ENCODE data around the gene CCN5.

The CCN5 gene

DNA sequence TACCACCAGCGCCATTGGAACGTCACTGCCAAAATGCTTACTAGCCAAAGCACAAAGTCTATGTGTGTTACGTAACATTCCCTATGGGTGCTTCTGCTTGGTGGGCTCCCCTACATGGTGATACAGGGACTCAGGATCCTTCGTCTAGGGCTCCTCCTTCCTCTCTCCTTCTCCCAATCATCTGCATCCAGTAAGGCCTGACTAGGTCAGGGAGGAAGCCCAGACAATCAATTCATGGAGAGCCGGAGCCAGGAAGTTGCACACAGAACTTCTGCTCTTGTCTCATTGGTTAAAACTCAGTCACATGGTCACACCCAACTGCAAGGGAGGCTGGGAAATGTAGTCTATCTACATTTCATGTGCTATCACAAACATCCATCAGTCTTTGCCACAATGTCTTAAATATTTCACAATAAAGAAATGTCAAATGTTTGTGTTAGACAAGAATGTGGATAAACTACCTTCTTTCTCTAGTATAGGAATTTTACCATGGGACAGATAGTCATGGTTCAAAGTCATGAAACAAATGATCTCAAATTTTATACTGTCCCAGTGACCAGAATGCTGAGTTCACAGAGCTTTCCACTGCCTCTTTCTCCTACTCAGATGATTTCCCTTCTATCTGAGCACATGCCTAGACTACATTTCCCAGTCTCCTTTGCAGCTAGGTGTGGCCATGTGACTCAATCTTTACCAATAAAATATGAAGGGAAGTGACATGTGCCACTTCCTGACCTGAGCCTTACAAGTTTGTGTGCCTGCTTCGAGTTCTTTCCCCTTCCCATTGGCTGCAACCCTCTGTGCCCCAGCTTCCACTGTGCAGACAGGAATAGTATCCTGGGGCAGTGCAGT lies 21.2 kb downstream of the CCN5 start:
- TF ChIP-seq, protein P1, sequence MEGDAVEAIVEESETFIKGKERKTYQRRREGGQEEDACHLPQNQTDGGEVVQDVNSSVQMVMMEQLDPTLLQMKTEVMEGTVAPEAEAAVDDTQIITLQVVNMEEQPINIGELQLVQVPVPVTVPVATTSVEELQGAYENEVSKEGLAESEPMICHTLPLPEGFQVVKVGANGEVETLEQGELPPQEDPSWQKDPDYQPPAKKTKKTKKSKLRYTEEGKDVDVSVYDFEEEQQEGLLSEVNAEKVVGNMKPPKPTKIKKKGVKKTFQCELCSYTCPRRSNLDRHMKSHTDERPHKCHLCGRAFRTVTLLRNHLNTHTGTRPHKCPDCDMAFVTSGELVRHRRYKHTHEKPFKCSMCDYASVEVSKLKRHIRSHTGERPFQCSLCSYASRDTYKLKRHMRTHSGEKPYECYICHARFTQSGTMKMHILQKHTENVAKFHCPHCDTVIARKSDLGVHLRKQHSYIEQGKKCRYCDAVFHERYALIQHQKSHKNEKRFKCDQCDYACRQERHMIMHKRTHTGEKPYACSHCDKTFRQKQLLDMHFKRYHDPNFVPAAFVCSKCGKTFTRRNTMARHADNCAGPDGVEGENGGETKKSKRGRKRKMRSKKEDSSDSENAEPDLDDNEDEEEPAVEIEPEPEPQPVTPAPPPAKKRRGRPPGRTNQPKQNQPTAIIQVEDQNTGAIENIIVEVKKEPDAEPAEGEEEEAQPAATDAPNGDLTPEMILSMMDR (IDR thresholded peaks at IDR 0.05; ENCODE audit: low read length, missing control alignments): no peak
- no peak overlapping the region for H3K4me3 ChIP-seq (replicated peaks; ENCODE audit: low read depth, low read length)
- DNase-seq (ENCODE audit: low read depth): peak; percentile 89

DNA sequence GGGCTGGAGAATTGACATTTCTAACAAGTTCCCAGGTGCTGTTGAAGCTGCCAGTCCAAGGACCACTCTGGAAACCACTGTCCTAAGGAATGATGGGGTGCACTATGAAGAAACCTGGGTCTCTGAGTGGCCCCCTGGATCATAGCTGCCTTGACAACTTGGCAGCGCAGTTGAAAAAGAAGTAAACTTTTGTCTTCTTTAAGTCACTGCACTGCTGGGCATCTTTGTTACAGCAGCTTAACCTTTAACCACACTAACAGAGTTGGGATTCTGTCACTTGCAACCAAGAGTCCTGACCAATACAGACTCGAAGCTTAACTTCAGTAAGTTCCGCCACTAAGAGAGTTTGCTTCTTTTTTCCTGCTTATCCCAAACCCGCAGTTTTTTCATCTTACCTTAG lies 21.9 kb downstream of the CCN5 start:
- no peak overlapping the region for H3K4me3 ChIP-seq (replicated peaks; ENCODE audit: low read depth, low read length)
- no peak for DNase-seq (ENCODE audit: low read depth)
- TF ChIP-seq, protein P1 (IDR thresholded peaks at IDR 0.05; ENCODE audit: low read length, missing control alignments): no peak

DNA sequence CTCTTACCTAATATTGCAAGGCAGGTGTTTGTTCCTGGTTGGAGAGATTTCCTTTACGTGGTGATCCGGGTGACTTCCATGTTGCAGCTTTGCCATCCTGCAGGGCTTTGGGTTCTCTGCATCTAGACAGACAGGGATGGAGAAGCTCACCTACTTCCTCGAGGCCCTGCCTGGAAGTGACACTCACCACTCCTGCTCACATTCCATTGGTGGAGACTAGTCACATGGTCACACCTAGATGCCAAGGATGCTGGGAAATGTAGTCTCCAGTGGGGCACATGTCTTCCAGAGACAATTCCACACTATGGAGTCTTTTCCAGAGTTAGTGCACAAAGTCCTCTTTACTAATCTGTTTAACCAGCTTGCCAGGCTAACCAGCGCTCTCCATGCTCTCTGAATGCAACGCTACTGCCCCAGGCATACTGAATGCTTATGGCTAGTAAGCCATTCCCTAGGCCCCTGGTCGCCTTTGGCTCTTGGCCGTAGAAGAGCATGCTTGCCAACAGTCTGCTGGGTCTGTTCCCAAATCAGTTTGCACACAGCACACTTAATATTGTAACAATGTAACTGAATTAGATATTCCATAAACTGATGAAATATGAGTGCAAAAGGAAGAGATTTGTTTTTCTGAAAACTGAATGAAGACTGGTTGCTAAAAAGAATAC lies 23.8 kb downstream of the CCN5 start:
- H3K4me3 ChIP-seq (replicated peaks; ENCODE audit: low read depth, low read length): no peak overlapping the region
- peak; percentile 80 for DNase-seq (ENCODE audit: low read depth)
- TF ChIP-seq, protein P1 (IDR thresholded peaks at IDR 0.05; ENCODE audit: low read length, missing control alignments): no peak

DNA sequence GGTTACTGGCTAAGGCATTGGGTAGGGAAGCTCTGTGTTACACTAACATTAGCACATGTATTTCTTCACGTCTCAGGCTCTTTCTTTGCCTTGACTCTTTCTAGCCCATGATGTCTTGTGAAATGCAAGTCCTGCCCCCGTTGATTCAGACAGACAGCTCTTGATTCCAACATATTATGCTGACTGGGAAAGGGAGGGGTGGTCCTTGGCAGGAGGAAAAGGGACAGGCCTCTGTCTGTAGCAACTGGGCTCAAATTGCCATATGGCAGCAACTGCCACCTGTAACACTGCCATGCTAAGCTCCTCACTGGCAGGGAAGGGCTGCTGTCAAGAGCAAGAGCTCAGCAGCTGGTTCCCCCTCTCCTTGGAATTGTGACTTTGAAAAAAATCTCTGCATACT lies 24.8 kb downstream of the CCN5 start:
- DNase-seq (ENCODE audit: low read depth): no peak
- TF ChIP-seq, protein P1 (IDR thresholded peaks at IDR 0.05; ENCODE audit: low read length, missing control alignments): no peak
- H3K4me3 ChIP-seq (replicated peaks; ENCODE audit: low read depth, low read length): no peak overlapping the region

DNA sequence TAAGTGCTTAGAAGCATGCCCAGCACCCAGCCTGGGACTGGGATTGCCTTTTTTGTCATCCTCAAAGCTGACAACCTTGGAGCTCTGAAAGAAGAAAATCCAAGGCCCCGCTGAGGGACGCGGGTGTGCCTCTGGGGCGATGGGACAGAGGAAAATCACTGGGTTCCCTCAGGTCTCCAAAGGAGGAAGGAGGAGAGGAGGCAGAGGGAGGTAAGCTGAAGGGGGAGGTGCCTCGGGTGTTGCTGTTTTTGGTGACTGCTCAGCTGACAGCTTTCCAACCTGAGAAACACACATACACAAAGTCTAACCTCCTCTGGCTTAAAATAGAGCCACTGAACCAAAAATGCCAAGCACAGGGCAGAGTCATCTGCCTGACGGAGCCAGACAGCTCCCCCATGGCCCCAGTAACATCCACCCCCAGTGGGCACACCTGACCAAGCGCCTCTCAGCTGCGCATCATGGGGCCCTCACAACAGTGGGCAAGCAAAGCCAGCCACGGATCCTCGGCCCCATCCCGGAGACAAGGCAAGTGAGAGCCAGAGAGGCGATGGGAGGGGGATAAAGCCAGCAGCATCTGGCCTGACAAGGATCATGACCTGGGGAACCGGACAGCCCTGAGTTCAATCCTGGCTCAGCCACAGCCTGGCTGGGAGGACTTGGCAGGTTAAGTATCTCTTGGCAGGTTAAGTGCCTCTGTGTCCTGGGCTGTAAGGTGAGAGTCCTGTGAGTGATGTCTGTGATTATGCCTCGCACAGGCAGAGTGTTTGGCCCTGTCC lies 27.3 kb downstream of the CCN5 start:
- no peak for DNase-seq (ENCODE audit: low read depth)
- TF ChIP-seq, protein P1 (IDR thresholded peaks at IDR 0.05; ENCODE audit: low read length, missing control alignments): no peak
- no peak overlapping the region for H3K4me3 ChIP-seq (replicated peaks; ENCODE audit: low read depth, low read length)

DNA sequence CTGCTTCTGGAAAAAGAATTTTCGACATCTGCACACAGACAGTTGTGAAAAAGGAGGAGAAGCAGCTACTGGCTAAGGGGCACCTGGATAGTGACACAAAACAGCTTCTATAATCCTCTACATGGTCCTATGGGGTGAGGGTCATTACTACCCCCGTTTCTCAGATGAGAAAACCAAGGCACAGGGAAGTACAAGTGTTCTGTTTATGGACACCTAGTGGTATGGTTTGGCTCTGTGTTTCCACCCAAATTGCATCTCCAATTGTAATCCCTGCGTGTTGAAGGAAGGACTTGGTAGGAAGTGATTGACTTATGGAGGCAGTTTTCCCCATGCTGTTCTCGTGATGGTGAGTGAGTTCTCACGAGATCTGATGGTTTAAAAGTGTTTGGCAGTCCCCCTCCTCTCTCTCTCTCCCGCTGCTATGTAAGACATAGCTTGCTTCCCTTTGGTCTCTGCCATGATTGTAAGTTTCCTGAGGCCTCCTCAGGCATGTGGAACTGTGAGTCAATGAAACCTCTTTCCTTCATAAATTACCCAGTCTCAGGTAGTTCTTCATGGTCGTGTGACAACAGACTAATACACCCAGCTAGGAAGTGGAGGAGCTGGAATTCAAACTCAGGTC lies 28.0 kb downstream of the CCN5 start:
- TF ChIP-seq, protein P1 (IDR thresholded peaks at IDR 0.05; ENCODE audit: low read length, missing control alignments): no peak
- no peak overlapping the region for H3K4me3 ChIP-seq (replicated peaks; ENCODE audit: low read depth, low read length)
- DNase-seq (ENCODE audit: low read depth): no peak
